ENCODE data around the gene FGD3.

FGD3 gene

DNA sequence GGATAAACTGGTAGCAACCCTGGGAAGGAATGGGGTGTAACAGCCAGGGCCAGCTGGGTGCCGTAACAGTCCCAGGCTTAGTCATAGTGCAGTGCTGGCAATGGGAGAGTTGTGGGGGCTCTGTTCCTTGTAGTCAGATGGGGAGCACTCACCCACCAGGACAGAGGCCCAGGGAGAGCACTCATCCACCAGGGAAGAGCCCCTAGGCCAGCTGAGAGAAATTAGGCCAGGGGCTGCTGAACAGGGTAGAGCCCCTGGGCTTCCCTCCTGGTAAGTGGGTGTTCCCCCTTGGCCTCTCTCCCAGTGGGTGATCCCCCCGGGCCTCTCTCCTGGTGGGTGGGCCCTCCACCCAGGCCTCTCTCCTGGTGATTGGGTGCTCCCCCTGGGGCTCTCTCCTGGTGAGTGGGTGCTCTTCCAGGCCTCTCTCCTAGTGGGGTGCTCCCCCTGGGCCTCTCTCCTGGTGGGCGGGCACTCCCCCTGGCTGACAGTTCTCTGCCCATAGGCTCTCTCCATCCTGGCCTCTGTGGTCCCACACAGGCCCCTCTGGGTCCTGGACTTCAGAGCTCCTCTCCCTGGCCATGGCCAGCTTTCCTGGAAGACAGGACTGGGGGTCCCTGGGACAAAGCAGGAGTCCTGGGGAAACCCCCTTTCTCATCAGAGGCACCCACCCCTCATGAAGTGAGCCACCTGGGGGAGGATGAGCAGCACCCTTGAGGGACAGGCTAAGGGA lies 13.4 kb downstream of the FGD3 start:
- no peak overlapping the region for H3K4me3 ChIP-seq (ENCODE audit: low read depth, low read length)
- no peak for DNase-seq (ENCODE audit: low read depth)
- TF ChIP-seq CTCF (IDR thresholded peaks at IDR 0.05; ENCODE audit: control insufficient read depth, extremely low read depth, insufficient read depth) = no peak

DNA sequence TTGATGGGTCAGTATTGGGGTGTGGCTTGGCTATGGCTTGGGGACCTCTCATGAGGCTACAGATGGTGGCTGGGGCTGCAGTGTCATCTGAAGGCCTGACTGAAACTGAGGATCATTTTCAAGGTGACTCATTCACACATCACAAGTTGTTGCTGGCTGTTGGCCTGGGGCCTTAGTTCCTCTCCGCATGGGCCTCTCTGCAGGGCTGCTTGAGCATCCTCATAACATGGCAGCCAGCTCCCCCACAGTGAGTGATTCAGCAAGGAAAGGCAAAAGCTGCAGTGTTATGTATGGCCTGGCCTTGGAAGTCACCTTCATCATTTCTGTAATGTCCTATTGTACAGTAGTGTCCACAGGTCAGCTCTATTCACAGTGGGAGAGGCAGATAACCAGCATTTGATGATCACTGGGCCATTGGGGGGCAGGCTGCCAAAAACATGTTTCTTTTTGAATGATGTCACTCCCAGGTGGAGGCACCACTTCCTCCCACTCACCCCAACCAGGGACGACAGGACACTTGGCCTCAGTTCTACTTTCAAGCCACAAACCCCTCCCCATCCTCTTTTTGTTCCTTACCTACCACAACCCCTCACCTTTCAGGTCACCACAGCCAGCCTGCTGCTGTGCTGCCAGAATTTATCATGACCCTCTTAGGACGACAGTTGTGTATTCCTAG lies 14.4 kb downstream of the FGD3 start:
- TF ChIP-seq CTCF (IDR thresholded peaks at IDR 0.05; ENCODE audit: control insufficient read depth, extremely low read depth, insufficient read depth) = no peak
- no peak for DNase-seq (ENCODE audit: low read depth)
- no peak overlapping the region for H3K4me3 ChIP-seq (ENCODE audit: low read depth, low read length)

DNA sequence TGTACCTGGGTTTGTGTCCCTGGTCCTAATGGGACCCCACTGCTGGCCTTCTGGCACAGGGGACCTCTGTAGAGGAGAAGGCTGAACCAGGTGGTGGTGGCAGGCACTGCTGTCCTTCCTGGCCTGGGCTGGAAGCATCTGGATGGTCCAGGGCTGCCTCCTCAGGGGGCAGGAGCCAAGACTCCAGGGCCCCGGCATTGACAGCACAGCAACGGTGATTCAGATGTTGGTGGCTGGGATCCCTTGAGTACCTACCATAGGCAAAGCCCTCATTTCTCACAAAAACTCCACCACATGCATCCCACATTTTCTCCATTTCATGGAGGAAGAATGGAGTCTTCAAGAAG lies 15.0 kb downstream of the FGD3 start:
- H3K4me3 ChIP-seq (ENCODE audit: low read depth, low read length) = no peak overlapping the region
- no peak for DNase-seq (ENCODE audit: low read depth)
- no peak for TF ChIP-seq CTCF (IDR thresholded peaks at IDR 0.05; ENCODE audit: control insufficient read depth, extremely low read depth, insufficient read depth)

GRCh38 chr9:92962846-92963245 lies 15.5 kb downstream of the FGD3 start:
- no peak for TF ChIP-seq CTCF (IDR thresholded peaks at IDR 0.05; ENCODE audit: control insufficient read depth, extremely low read depth, insufficient read depth)
- H3K4me3 ChIP-seq (ENCODE audit: low read depth, low read length) = no peak overlapping the region
- DNase-seq (ENCODE audit: low read depth) = no peak

DNA sequence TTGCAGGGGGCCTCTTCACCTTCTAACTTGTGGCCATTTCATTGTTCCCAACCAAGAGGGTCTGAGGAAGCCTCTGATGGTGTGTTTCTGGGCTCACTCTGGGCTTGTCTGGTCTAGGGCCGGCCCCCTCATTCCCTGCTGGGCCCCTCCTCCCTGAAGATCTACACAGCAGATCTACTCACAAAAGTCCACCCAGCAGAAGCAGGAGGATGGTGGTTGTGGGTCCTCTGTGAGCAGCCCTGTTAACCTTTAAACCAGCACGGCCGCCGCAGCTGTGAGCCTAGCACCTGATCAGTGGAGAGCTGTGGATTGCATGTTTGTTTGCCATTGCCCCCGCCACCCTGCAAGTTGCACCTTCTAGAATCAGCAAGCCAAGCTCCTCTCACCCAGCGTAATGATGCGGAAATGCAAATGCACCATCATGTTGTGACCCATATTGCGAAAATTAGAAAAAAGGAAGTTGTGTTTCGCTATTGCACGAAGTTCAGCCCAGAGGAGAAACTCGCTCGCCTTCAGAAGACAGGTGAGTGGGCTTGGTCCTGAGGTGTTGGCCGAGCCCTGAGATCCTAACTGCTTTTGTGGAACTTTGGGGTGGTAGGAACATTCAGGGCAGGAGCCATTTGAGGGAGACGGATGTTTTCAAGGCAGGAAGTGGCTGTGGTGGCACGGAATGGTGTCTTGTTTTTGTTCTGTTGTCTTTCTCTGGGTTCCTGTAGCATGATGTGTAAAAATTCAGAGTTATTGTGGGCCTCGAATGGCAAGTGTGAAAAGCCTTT lies 16.7 kb downstream of the FGD3 start:
- TF ChIP-seq CTCF (IDR thresholded peaks at IDR 0.05; ENCODE audit: control insufficient read depth, extremely low read depth, insufficient read depth) = no peak
- no peak for DNase-seq (ENCODE audit: low read depth)
- no peak overlapping the region for H3K4me3 ChIP-seq (ENCODE audit: low read depth, low read length)

- H3K4me3 ChIP-seq (ENCODE audit: low read depth, low read length) = no peak overlapping the region
- no peak for DNase-seq (ENCODE audit: low read depth)
- no peak for TF ChIP-seq CTCF (IDR thresholded peaks at IDR 0.05; ENCODE audit: control insufficient read depth, extremely low read depth, insufficient read depth)
Observed at GRCh38 chr9:92964607-92965060, 17.3 kb downstream of the FGD3 start.

Data from LNCaP clone FGC (cell line).